ENCODE data around the gene INPP5E. TPM values are rescaled to one million over a fixed set of nuclear protein-coding genes. Genes with fewer than 3 reads are reported as not detected.
A peak's percentile ranks its signal among the peaks of the same experiment; 100 is the strongest.

INPP5E gene
- polyA plus RNA-seq, 4 donors = 5.7 to 9.6 (median 7.3) TPM

DNA sequence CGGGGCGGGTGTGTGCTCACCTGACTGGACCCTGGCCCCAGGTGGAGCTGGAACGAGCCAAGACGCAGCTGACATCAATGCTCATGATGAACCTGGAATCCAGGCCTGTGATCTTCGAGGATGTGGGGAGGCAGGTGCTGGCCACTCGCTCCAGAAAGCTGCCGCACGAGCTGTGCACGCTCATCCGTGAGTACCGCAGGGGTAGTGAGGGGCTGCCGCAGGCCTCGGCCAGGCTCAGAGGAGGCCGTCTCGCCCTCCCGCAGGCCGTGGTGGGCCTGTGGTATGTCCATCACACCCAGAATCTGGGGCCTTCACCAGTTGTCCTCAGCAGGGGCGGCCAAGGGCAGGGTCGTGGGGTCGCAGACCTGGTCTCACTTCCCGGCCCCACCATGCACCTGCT lies 17.9 kb downstream of the INPP5E start:
- H3K36me3 ChIP-seq (ENCODE audit: control insufficient read depth in 3 of 3, insufficient read depth in 2 of 3, low read depth in 1 of 3, low read length in 3 of 3) = peaks cover 18 to 93% (median 36%) of the 10 kb centered on the region in 3 donors
- 86 to 94% (median 87%) methylated on average over 19 to 21 of the region's 21 CpGs for WGBS, 3 donors

GRCh38 chr9:136419092-136419420 lies 20.6 kb downstream of the INPP5E start:
- WGBS, 3 donors = 89 to 95% (median 90%) methylated on average over 11 to 12 of the region's 12 CpGs
- no peak overlapping the region for H3K4me3 ChIP-seq (ENCODE audit: low read depth in 1 of 3, low read length in 3 of 3)
- FAIRE-seq (no peak), DNase-seq (no peak)
- no peaks in the 10 kb centered on the region for H3K27me3 ChIP-seq (ENCODE audit: control insufficient read depth in 3 of 3, insufficient read depth in 3 of 3, low read length in 3 of 3)
- H3K27ac ChIP-seq (ENCODE audit: low read depth in 1 of 3, low read length in 2 of 3) = no peak overlapping the region
- H3K9me3 ChIP-seq (ENCODE audit: control insufficient read depth in 2 of 2, insufficient read depth in 1 of 2, low read depth in 1 of 2, low read length in 1 of 2) = no peaks in the 10 kb centered on the region
- H3K4me1 ChIP-seq (ENCODE audit: control insufficient read depth in 3 of 3, insufficient read depth in 2 of 3, low read depth in 1 of 3, low read length in 2 of 3) = no peaks in the 10 kb centered on the region
- peaks cover 21 to 95% (median 31%) of the 10 kb centered on the region in 3 donors for H3K36me3 ChIP-seq (ENCODE audit: control insufficient read depth in 3 of 3, insufficient read depth in 2 of 3, low read depth in 1 of 3, low read length in 3 of 3)

More for the DNA sequence above, 17.9 kb downstream of the INPP5E start:
- FAIRE-seq = no peak
- Histone ChIP-seq H3K27ac (ENCODE audit: low read depth in 1 of 3, low read length in 2 of 3) (no peak overlapping the region), H3K4me1 (ENCODE audit: control insufficient read depth in 3 of 3, insufficient read depth in 2 of 3, low read depth in 1 of 3, low read length in 2 of 3) (no peaks in the 10 kb centered on the region), H3K4me3 (ENCODE audit: low read depth in 1 of 3, low read length in 3 of 3) (no peak overlapping the region), H3K27me3 (ENCODE audit: control insufficient read depth in 3 of 3, insufficient read depth in 3 of 3, low read length in 3 of 3) (no peaks in the 10 kb centered on the region), H3K9me3 (ENCODE audit: control insufficient read depth in 2 of 2, insufficient read depth in 1 of 2, low read depth in 1 of 2, low read length in 1 of 2) (no peaks in the 10 kb centered on the region)
- no peak for DNase-seq

GRCh38 chr9:136418182-136419091 lies 21.2 kb downstream of the INPP5E start:
- no peak overlapping the region for H3K4me3 ChIP-seq (ENCODE audit: low read depth in 1 of 3, low read length in 3 of 3)
- peaks cover 16 to 95% (median 29%) of the 10 kb centered on the region in 3 donors for H3K36me3 ChIP-seq (ENCODE audit: control insufficient read depth in 3 of 3, insufficient read depth in 2 of 3, low read depth in 1 of 3, low read length in 3 of 3)
- DNase-seq (peak in 1 of 2 donors; percentile 10), FAIRE-seq (no peak)
- no peaks in the 10 kb centered on the region for H3K27me3 ChIP-seq (ENCODE audit: control insufficient read depth in 3 of 3, insufficient read depth in 3 of 3, low read length in 3 of 3)
- H3K27ac ChIP-seq (ENCODE audit: low read depth in 1 of 3, low read length in 2 of 3) = no peak overlapping the region
- H3K4me1 ChIP-seq (ENCODE audit: control insufficient read depth in 3 of 3, insufficient read depth in 2 of 3, low read depth in 1 of 3, low read length in 2 of 3) = no peaks in the 10 kb centered on the region
- 86 to 92% (median 89%) methylated on average over 47 to 48 of the region's 48 CpGs for WGBS, 3 donors
- no peaks in the 10 kb centered on the region for H3K9me3 ChIP-seq (ENCODE audit: control insufficient read depth in 2 of 2, insufficient read depth in 1 of 2, low read depth in 1 of 2, low read length in 1 of 2)

DNA sequence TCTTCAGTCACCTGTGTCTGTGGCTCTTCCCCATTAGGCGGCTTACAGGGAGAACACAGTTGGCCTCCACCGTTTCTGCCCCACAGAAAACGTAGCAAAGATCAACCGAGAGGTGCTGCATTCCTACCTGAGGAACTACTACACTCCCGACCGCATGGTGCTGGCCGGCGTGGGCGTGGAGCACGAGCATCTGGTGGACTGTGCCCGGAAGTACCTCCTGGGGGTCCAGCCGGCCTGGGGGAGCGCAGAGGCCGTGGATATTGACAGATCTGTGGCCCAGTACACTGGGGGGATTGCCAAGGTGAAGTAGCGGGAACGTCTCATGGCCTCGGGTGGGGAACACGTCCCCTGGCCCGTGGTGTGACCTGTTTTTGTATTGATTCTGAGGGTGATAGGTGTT lies 22.7 kb downstream of the INPP5E start:
- H3K27ac ChIP-seq (ENCODE audit: low read depth in 1 of 3, low read length in 2 of 3) = no peak overlapping the region
- no peak for FAIRE-seq
- H3K36me3 ChIP-seq (ENCODE audit: control insufficient read depth in 3 of 3, insufficient read depth in 2 of 3, low read depth in 1 of 3, low read length in 3 of 3) = peaks cover 15 to 88% (median 21%) of the 10 kb centered on the region in 3 donors
- H3K9me3 ChIP-seq (ENCODE audit: control insufficient read depth in 2 of 2, insufficient read depth in 1 of 2, low read depth in 1 of 2, low read length in 1 of 2) = no peaks in the 10 kb centered on the region
- no peak for DNase-seq
- peaks cover 0 to 1% (median 0%) of the 10 kb centered on the region in 3 donors for H3K4me1 ChIP-seq (ENCODE audit: control insufficient read depth in 3 of 3, insufficient read depth in 2 of 3, low read depth in 1 of 3, low read length in 2 of 3)
- H3K27me3 ChIP-seq (ENCODE audit: control insufficient read depth in 3 of 3, insufficient read depth in 3 of 3, low read length in 3 of 3) = no peaks in the 10 kb centered on the region
- WGBS, 3 donors = 89 to 94% (median 93%) methylated on average over 19 of the region's 19 CpGs
- no peak overlapping the region for H3K4me3 ChIP-seq (ENCODE audit: low read depth in 1 of 3, low read length in 3 of 3)

GRCh38 chr9:136416427-136416826 lies 23.2 kb downstream of the INPP5E start:
- FAIRE-seq (no peak), DNase-seq (no peak)
- WGBS, 3 donors = 95 to 98% (median 96%) methylated on average over 8 of the region's 8 CpGs
- peaks cover 0 to 5% (median 0%) of the 10 kb centered on the region in 3 donors for H3K4me1 ChIP-seq (ENCODE audit: control insufficient read depth in 3 of 3, insufficient read depth in 2 of 3, low read depth in 1 of 3, low read length in 2 of 3)
- no peak overlapping the region for H3K4me3 ChIP-seq (ENCODE audit: low read depth in 1 of 3, low read length in 3 of 3)
- H3K27ac ChIP-seq (ENCODE audit: low read depth in 1 of 3, low read length in 2 of 3) = no peak overlapping the region
- no peaks in the 10 kb centered on the region for H3K9me3 ChIP-seq (ENCODE audit: control insufficient read depth in 2 of 2, insufficient read depth in 1 of 2, low read depth in 1 of 2, low read length in 1 of 2)
- H3K36me3 ChIP-seq (ENCODE audit: control insufficient read depth in 3 of 3, insufficient read depth in 2 of 3, low read depth in 1 of 3, low read length in 3 of 3) = peaks cover 15 to 86% (median 17%) of the 10 kb centered on the region in 3 donors
- no peaks in the 10 kb centered on the region for H3K27me3 ChIP-seq (ENCODE audit: control insufficient read depth in 3 of 3, insufficient read depth in 3 of 3, low read length in 3 of 3)

GRCh38 chr9:136412962-136413361 lies 26.7 kb downstream of the INPP5E start:
- WGBS, 3 donors = 78 to 85% (median 79%) methylated on average over 9 of the region's 9 CpGs
- DNase-seq (no peak), FAIRE-seq (no peak)
- Histone ChIP-seq H3K4me1 (ENCODE audit: control insufficient read depth in 3 of 3, insufficient read depth in 2 of 3, low read depth in 1 of 3, low read length in 2 of 3) (peaks cover 4 to 14% (median 4%) of the 10 kb centered on the region in 3 donors), H3K27me3 (ENCODE audit: control insufficient read depth in 3 of 3, insufficient read depth in 3 of 3, low read length in 3 of 3) (no peaks in the 10 kb centered on the region), H3K9me3 (ENCODE audit: control insufficient read depth in 2 of 2, insufficient read depth in 1 of 2, low read depth in 1 of 2, low read length in 1 of 2) (no peaks in the 10 kb centered on the region), H3K36me3 (ENCODE audit: control insufficient read depth in 3 of 3, insufficient read depth in 2 of 3, low read depth in 1 of 3, low read length in 3 of 3) (peaks cover 8 to 61% (median 9%) of the 10 kb centered on the region in 3 donors), H3K27ac (ENCODE audit: low read depth in 1 of 3, low read length in 2 of 3) (no peak overlapping the region), H3K4me3 (ENCODE audit: low read depth in 1 of 3, low read length in 3 of 3) (no peak overlapping the region)

DNA sequence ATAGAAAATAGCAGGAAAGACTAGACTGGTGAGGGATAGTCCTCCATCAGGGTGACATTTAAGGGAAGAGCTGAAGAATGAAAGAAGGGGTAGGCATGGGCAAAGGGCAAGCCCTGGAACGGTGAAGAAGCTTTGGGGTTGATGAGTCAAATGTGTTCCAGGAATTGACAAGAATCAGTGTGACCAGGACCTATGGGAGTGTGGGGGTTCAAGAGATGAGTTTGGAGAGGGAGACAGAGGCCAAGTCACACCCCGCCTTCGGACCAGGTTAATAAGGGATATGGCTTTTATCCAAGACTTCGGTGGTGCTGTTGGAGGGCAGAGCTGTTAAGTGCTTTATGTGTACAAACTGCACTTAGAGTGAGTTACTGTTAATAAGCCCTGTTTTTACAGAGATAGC lies 28.3 kb downstream of the INPP5E start:
- peaks cover 4 to 60% (median 9%) of the 10 kb centered on the region in 3 donors for H3K36me3 ChIP-seq (ENCODE audit: control insufficient read depth in 3 of 3, insufficient read depth in 2 of 3, low read depth in 1 of 3, low read length in 3 of 3)
- WGBS, 3 donors = 9 to 37% (median 21%) methylated on average over 4 of the region's 4 CpGs
- H3K4me3 ChIP-seq (ENCODE audit: low read depth in 1 of 3, low read length in 3 of 3) = peak overlapping the region in 2 of 3 donors; percentile 92 to 99
- H3K27me3 ChIP-seq (ENCODE audit: control insufficient read depth in 3 of 3, insufficient read depth in 3 of 3, low read length in 3 of 3) = no peaks in the 10 kb centered on the region
- FAIRE-seq (no peak), DNase-seq (no peak)
- H3K9me3 ChIP-seq (ENCODE audit: control insufficient read depth in 2 of 2, insufficient read depth in 1 of 2, low read depth in 1 of 2, low read length in 1 of 2) = no peaks in the 10 kb centered on the region
- no peak overlapping the region for H3K27ac ChIP-seq (ENCODE audit: low read depth in 1 of 3, low read length in 2 of 3)
- H3K4me1 ChIP-seq (ENCODE audit: control insufficient read depth in 3 of 3, insufficient read depth in 2 of 3, low read depth in 1 of 3, low read length in 2 of 3) = peaks cover 4 to 14% (median 4%) of the 10 kb centered on the region in 3 donors

DNA sequence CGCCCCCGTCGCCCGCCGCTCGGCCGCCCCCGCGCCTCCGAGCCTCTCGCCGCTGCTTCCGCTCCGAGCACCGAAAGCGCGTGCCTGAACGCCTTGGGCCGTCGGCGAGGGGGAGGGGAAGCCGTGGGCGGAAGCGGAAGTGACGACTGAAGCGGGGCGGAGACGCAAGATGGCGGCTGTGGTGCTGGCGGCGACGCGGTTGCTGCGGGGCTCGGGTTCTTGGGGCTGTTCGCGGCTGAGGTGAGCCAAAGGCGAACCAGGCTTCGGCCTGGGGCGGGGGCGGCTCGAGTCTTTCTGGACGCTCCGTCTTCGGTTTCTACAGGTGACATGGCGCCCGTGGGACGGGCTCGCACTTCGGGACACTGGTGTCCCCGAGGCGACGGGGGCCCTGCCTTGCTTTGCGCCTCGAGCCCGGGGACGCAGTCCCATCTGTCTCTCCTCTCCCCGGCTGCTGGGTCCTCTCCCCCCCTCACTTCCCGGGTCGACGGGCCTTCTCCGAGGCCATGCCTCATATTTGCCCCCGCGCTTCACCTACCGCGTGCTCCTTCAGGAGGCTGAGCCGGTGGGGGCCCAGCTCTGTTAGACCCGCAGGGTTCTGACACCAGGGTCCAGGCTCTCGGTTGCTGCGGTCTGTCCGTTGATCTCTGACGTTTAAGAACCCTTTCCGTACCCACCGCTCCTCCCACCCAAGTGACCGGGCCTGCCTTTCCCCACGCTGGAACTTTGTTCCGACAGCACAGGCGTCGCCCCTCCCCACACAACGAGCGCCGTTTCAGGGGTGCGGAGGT lies 29.0 kb downstream of the INPP5E start, which contains the start of the genes ENTR1 and PMPCA:
Gene ENTR1, minus strand, starts transcription at position 115 of the 788 bp plus-strand sequence. CDS start 217 bp downstream, outside the sequence.
Gene PMPCA, plus strand, starts transcription at position 159 of the 788 bp plus-strand sequence. Its CDS starts 11 bp downstream, at position 170.
- peak within 1 kb of the TSS; percentile 39 to 87 (median 84) for H3K27ac ChIP-seq (ENCODE audit: low read depth in 1 of 3, low read length in 2 of 3)
- H3K27me3 ChIP-seq (ENCODE audit: control insufficient read depth in 3 of 3, insufficient read depth in 3 of 3, low read length in 3 of 3) = no peaks in the 10 kb centered on the region
- peak within 1 kb of the TSS; percentile 92 to 99 (median 94) for H3K4me3 ChIP-seq (ENCODE audit: low read depth in 1 of 3, low read length in 3 of 3)
- WGBS, 3 donors = 0 to 1% (median 0%) methylated on average over 78 to 83 of the region's 83 CpGs
- FAIRE-seq = no peak
- H3K36me3 ChIP-seq (ENCODE audit: control insufficient read depth in 3 of 3, insufficient read depth in 2 of 3, low read depth in 1 of 3, low read length in 3 of 3) = peaks cover 4 to 60% (median 8%) of the 10 kb centered on the region in 3 donors
- DNase-seq = peak; percentile 90 to 96
- no peaks in the 10 kb centered on the region for H3K9me3 ChIP-seq (ENCODE audit: control insufficient read depth in 2 of 2, insufficient read depth in 1 of 2, low read depth in 1 of 2, low read length in 1 of 2)
- peaks cover 4 to 14% (median 4%) of the 10 kb centered on the region in 3 donors for H3K4me1 ChIP-seq (ENCODE audit: control insufficient read depth in 3 of 3, insufficient read depth in 2 of 3, low read depth in 1 of 3, low read length in 2 of 3)

Measured in small intestine (tissue), 7 donors.